ENCODE data around the gene ZFAND3.

Gene ZFAND3

DNA sequence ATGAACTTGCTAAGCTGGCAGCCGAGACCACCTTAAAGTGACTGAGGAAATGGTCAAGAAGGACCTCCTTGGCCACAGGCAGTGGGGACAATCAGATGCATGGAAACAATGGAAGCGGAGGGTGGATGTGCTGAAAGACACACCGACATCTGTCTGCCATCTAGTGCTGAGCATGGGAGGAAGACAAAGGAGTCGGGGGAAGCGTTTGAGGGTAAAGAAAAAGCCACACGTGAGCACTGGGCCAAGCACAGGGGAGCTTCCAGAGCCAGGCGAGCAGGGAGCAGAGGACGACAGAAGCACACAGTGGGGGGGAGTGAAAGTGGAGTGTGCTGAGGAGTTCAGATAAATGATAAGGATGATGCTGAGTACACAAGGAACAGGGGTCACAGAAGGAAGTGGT lies 367.8 kb downstream of the ZFAND3 start:
- TF ChIP-seq, protein P1, sequence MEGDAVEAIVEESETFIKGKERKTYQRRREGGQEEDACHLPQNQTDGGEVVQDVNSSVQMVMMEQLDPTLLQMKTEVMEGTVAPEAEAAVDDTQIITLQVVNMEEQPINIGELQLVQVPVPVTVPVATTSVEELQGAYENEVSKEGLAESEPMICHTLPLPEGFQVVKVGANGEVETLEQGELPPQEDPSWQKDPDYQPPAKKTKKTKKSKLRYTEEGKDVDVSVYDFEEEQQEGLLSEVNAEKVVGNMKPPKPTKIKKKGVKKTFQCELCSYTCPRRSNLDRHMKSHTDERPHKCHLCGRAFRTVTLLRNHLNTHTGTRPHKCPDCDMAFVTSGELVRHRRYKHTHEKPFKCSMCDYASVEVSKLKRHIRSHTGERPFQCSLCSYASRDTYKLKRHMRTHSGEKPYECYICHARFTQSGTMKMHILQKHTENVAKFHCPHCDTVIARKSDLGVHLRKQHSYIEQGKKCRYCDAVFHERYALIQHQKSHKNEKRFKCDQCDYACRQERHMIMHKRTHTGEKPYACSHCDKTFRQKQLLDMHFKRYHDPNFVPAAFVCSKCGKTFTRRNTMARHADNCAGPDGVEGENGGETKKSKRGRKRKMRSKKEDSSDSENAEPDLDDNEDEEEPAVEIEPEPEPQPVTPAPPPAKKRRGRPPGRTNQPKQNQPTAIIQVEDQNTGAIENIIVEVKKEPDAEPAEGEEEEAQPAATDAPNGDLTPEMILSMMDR (IDR thresholded peaks at IDR 0.05; ENCODE audit: low read depth, low read length): no peak
- DNase-seq (ENCODE audit: extremely low read depth, low read depth): no peak

DNA sequence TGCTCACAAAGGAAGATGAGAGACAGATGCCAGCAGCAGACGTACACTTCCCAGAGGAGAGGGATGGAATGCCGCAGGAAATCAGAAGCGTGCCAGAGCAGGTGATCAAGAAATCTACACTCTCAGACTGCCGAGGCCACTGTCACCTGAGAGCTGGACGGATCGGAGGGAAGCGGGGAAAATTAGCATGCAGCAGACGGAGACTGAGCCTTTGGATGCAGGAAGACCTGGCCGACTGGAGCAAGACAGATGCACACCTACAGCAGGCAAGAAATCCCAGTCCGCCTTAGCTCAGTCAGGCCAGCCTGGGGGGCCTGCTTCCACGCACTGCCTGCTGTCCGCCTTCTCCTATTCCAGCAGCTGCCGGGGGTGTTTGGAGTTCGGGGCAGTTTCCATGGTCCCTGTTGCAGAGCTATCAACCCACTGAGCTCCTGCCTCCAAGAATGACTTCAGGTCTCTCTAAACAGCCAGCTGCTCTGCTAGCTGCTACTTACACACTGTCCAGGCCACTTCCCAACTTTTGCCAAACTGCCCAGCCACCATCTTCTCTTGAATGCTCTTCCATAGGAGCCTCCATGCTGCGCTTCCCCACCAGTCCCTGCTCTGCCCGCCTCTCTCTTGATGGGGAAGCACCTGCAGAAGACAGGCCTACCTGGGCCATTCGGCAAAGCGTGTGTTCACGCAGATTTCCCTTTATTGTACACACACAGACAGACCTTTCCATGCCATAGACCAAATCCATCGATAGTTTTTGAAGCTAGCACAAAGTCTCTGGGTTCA lies 368.5 kb downstream of the ZFAND3 start:
- DNase-seq (ENCODE audit: extremely low read depth, low read depth): no peak
- TF ChIP-seq, protein P1 (IDR thresholded peaks at IDR 0.05; ENCODE audit: low read depth, low read length): no peak

- TF ChIP-seq, protein P1 (IDR thresholded peaks at IDR 0.05; ENCODE audit: low read depth, low read length): no peak
- no peak for DNase-seq (ENCODE audit: extremely low read depth, low read depth)
Measured at GRCh38 chr6:38188677-38189335, 369.3 kb downstream of the ZFAND3 start.

- TF ChIP-seq, protein P1 (IDR thresholded peaks at IDR 0.05; ENCODE audit: low read depth, low read length): no peak
- no peak for DNase-seq (ENCODE audit: extremely low read depth, low read depth)
Measured at GRCh38 chr6:38191418-38191817, 371.9 kb downstream of the ZFAND3 start.

DNA sequence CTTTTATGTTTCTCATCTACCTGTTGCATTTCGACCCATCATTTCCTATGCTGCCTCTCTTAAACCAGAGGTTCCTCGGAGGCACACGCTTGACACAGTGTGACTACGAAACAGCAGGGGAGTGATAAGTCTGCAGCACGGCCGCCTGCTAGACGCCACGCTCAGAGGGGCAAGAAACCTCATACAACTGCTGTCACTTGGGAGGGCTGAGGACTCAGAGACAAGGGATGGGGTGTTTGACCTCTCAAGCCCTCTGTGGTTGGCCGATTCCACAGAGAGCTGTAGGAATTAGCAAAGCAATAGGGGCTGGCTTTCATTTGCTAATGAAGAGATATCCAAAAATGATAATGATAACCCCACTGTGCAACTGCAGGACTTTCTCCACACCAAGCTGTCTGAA lies 372.5 kb downstream of the ZFAND3 start:
- TF ChIP-seq, protein P1 (IDR thresholded peaks at IDR 0.05; ENCODE audit: low read depth, low read length): no peak
- DNase-seq (ENCODE audit: extremely low read depth, low read depth): no peak

- TF ChIP-seq, protein P1 (IDR thresholded peaks at IDR 0.05; ENCODE audit: low read depth, low read length): no peak
- DNase-seq (ENCODE audit: extremely low read depth, low read depth): no peak
Measured at GRCh38 chr6:38192487-38192886, 373.0 kb downstream of the ZFAND3 start.

DNA sequence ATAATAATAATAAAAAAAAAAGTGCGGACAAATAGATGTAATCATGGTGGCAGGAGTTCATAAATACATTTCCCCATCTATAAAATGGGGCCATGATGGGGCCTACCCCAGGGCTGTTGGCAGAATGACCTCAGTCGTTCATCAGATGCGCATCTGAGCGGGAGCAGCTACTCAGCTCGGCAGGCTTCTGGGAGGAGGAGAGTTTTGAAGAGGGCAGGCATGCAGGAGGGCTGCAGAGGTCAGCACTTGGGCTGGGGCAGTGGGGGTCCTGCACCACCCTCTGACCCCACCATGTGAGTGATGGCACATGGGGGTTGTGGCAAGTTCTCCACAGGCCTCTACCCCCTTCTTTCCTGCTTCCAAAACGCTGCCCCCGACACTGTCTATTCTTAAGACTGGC lies 373.5 kb downstream of the ZFAND3 start:
- TF ChIP-seq, protein P1 (IDR thresholded peaks at IDR 0.05; ENCODE audit: low read depth, low read length): no peak
- DNase-seq (ENCODE audit: extremely low read depth, low read depth): no peak

All from AG09319 (cell line).